Activated naive CD4-positive, alpha-beta T cell treated with anti-CD3 and anti-CD28 coated beads, Interleukin-2, amount 10 ng/mL, durations not matched to agents 7 days and 5 days (primary cell): ENCODE measurements around the gene DOK6.
"Not testable (repeated sequence)": the region's sequence is repeated elsewhere in the genome, so short reads cannot be mapped to it uniquely, and the experiment has no call there.

Experiments used
- CTCF ChIA-PET: fragments of 350-600 bp; sonication (Branson Sonifier 250); formaldehyde crosslinking; loops from one replicate; lab custom pipeline; 2021; ENCODE audit warnings: antibody characterized with exemption; lab: Charles Lee
- DNase-seq: peaks from one replicate; pipeline ENCODE4 v3.0.0-alpha.2; 2020
- H3K27ac Mint-ChIP-seq: one replicate; pipeline ENCODE4 v1.8.0; 2021; ENCODE audit warnings: mild to moderate bottlenecking, moderate library complexity, mixed read lengths
- H3K27me3 Mint-ChIP-seq: one replicate; pipeline ENCODE4 v1.8.0; 2021; ENCODE audit warnings: mild to moderate bottlenecking, mixed read lengths
- H3K36me3 Mint-ChIP-seq: one replicate; pipeline ENCODE4 v1.8.0; 2021; ENCODE audit warnings: mixed read lengths
- H3K4me1 Mint-ChIP-seq: one replicate; pipeline ENCODE4 v1.8.0; 2021; ENCODE audit warnings: mixed read lengths
- H3K4me3 Mint-ChIP-seq: one replicate; pipeline ENCODE4 v1.8.0; 2021; ENCODE audit warnings: mild to moderate bottlenecking, moderate library complexity, mixed read lengths
- H3K9me3 Mint-ChIP-seq: one replicate; pipeline ENCODE4 v1.8.0; 2021; ENCODE audit warnings: mixed read lengths

DOK6 gene

DNA sequence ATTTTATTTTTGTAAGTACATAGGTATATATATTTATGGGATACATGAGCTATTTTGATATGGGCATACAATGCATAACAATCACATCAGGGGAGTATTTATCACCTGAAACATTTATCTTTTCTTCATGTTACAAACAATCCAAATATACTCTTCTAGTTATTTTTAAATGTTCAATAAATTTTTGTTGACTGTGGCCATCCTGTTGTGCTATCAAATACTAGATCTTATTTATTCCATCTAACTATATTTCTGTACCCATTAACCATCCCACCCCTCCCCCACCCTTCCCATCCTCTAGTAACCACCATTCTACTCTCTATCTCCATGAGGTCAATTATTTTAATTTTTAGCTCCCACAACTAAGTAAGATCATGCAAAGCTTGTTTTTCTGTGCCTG, 390.0 kb downstream of the DOK6 start:
- H3K4me3 Mint-ChIP-seq: no peak overlapping the region
- no peaks in the 10 kb centered on the region for H3K4me1 Mint-ChIP-seq
- peaks cover 3% of the 10 kb centered on the region for H3K36me3 Mint-ChIP-seq
- H3K27me3 Mint-ChIP-seq: no peaks in the 10 kb centered on the region
- no peak for DNase-seq
- no peaks in the 10 kb centered on the region for H3K9me3 Mint-ChIP-seq
- no peak overlapping the region for H3K27ac Mint-ChIP-seq
- CTCF ChIA-PET: interaction anchor here (0.8 kb wide), 1 partner anchor 10 kb away, joined by 3 read pairs; no protein-coding TSS in a partner anchor

- H3K9me3 Mint-ChIP-seq: no peaks in the 10 kb centered on the region
- no peak for DNase-seq
- no peaks in the 10 kb centered on the region for H3K4me1 Mint-ChIP-seq
- H3K36me3 Mint-ChIP-seq: peaks cover 3% of the 10 kb centered on the region
- CTCF ChIA-PET: no interaction called here
- H3K27ac Mint-ChIP-seq: no peak overlapping the region
- no peak overlapping the region for H3K4me3 Mint-ChIP-seq
- H3K27me3 Mint-ChIP-seq: no peaks in the 10 kb centered on the region
Measured at GRCh38 chr18:69795791-69796190, 395.1 kb downstream of the DOK6 start.

GRCh38 chr18:69804776-69805501, 404.3 kb downstream of the DOK6 start:
- CTCF ChIA-PET: no interaction called here
- Mint-ChIP-seq H3K27ac (no peak overlapping the region), H3K27me3 (no peaks in the 10 kb centered on the region), H3K4me1 (no peaks in the 10 kb centered on the region), H3K36me3 (no peaks in the 10 kb centered on the region), H3K4me3 (no peak overlapping the region), H3K9me3 (no peaks in the 10 kb centered on the region)
- DNase-seq: no peak

DNA sequence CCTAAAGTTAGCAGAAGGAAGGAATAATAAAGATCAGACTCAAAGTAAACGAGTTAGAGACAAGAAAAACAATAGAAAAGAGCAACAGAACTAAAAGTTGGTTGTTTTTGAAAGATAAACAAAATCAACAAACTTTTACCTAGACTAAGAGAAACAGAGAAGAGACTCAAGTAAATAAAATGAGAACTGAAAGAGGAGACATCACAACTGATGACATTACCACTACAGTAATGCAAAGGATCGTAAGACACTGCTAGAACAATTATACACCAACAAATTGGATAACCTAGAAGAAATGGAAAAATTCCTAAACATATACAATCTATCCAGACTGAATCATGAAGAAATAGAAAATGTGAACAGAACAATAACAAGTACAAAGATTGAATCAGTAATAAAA, 407.7 kb downstream of the DOK6 start:
- Mint-ChIP-seq H3K27ac (no peak overlapping the region), H3K9me3 (no peaks in the 10 kb centered on the region), H3K36me3 (no peaks in the 10 kb centered on the region), H3K27me3 (no peaks in the 10 kb centered on the region), H3K4me3 (no peak overlapping the region), H3K4me1 (no peaks in the 10 kb centered on the region)
- CTCF ChIA-PET: no interaction called here
- DNase-seq: no peak

DNA sequence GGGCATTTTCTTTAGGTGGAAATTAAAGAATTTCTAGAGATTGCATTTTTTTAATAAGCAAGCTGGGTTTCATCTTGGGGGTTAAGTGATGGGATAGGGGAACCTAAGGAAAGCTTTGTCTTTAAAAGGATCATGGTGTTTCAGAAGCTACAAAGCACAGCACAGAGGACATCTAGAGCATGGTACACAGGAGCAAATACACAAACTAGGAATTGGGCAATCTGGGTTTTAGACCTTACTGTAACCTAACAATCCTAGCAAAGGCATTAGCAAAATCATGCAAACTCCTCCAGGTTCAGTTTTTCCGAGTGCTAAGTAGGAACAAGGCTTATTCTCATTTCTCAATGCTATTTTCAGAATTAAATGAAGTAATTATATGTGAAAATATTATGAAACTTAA, 412.9 kb downstream of the DOK6 start:
- Mint-ChIP-seq H3K4me3 (no peak overlapping the region), H3K36me3 (peaks cover 4% of the 10 kb centered on the region), H3K27me3 (no peaks in the 10 kb centered on the region)

GRCh38 chr18:69814861-69815385, 414.2 kb downstream of the DOK6 start:
- Mint-ChIP-seq H3K9me3 (no peaks in the 10 kb centered on the region), H3K27ac (no peak overlapping the region), H3K4me3 (no peak overlapping the region), H3K36me3 (peaks cover 4% of the 10 kb centered on the region), H3K27me3 (no peaks in the 10 kb centered on the region), H3K4me1 (no peaks in the 10 kb centered on the region)
- CTCF ChIA-PET: no interaction called here
- no peak for DNase-seq

More for the DNA sequence above, 412.9 kb downstream of the DOK6 start:
- CTCF ChIA-PET: interaction anchor here (0.6 kb wide), 1 partner anchor 256 kb away, joined by 4 read pairs; no protein-coding TSS in a partner anchor
- Mint-ChIP-seq H3K4me1 (no peaks in the 10 kb centered on the region), H3K9me3 (no peaks in the 10 kb centered on the region), H3K27ac (no peak overlapping the region)
- no peak for DNase-seq

DNA sequence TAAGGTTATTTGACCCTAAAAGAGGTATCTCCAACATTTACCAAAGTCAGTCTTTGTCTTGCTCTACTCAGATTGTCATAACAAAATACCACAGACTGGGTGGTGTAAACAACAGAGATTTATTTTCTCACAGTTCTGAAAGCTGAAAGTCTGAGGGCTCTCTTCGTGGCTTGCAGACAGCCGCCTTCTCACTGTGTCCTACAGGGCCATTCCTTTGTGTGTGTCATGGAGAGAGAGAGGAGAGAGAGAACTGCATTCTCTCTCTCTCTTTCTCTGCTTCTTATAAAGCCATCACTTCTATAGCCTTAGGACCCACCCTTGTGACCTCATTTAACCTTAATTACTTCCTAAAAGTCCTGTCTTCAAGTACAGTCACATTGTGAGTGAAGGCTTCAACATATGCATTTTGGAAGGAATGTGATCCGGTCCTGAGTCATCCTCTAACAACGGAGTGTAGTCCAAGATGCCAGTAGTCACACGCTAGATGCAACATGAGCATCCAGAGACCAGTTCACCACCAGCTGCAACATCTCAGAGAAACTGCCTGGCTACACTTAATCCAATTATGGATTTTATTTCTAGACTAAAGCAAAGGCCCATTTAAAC, 416.8 kb downstream of the DOK6 start:
- Mint-ChIP-seq H3K4me1 (no peaks in the 10 kb centered on the region), H3K27ac (no peak overlapping the region), H3K4me3 (no peak overlapping the region), H3K36me3 (peaks cover 6% of the 10 kb centered on the region), H3K27me3 (no peaks in the 10 kb centered on the region), H3K9me3 (no peaks in the 10 kb centered on the region)
- no peak for DNase-seq
- CTCF ChIA-PET: no interaction called here

DNA sequence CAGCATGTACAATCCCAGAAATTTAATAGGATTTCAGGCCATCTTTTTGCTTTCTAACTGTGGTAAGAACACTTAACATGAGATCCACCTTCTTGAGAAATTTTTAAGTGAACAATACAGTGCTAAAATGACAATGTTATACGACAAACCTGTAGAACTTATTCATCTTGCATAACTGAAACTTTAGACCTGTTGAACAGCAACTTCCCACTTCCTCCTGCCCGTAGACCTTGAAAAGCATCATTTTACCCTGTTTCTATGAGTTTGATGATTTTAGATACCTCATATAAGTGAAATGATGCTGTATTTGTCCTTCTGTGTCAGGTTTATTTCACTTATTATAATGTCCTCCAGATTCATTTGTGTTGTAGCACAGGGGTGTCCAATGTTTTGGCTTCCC, 418.8 kb downstream of the DOK6 start:
- H3K27ac Mint-ChIP-seq: no peak overlapping the region
- no peaks in the 10 kb centered on the region for H3K4me1 Mint-ChIP-seq
- no peak overlapping the region for H3K4me3 Mint-ChIP-seq
- no peaks in the 10 kb centered on the region for H3K27me3 Mint-ChIP-seq
- H3K9me3 Mint-ChIP-seq: no peaks in the 10 kb centered on the region
- CTCF ChIA-PET: no interaction called here
- H3K36me3 Mint-ChIP-seq: peaks cover 7% of the 10 kb centered on the region
- DNase-seq: no peak

DNA sequence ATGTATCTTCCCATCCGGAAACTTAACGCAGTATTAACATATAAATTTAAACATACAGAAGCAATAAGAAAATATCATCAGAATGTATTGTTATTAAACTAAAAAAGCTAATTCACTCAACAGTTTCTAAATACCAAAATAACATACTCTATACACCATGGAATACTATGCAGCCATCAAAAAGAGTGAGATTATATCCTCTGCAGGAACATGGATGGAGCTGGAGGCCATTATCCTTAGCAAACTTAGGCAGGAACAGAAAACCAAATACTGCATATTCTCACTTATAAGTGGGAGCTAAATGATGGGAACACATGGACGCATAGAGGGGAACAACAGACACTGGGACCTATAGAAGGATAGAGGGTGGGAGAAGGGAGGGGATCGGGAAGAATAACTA, 419.9 kb downstream of the DOK6 start:
- Mint-ChIP-seq H3K9me3 (no peaks in the 10 kb centered on the region), H3K4me3 (no peak overlapping the region), H3K4me1 (no peaks in the 10 kb centered on the region), H3K36me3 (peaks cover 7% of the 10 kb centered on the region), H3K27me3 (no peaks in the 10 kb centered on the region), H3K27ac (no peak overlapping the region)
- DNase-seq: no peak
- CTCF ChIA-PET: no interaction called here

DNA sequence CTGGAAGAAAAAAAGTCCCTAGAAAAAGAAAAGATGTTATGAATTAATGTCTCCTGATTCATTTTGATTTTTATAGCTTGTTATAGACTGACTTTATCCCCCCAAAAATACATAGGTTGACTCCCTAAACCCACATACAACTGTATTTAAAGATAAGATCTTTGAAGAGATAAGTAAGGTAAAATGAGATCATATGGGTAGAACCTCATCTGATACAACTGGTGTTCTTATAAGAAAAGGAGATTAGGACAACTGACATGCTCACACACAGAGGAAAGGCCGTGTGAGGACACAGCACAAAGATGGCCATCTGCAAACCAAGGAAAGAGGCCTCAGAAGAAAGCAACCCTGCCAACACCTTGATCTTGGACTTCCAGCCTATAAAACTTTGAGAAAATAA, 429.5 kb downstream of the DOK6 start:
- Mint-ChIP-seq H3K9me3 (no peaks in the 10 kb centered on the region), H3K4me3 (no peak overlapping the region), H3K27me3 (no peaks in the 10 kb centered on the region), H3K27ac (no peak overlapping the region), H3K36me3 (peaks cover 19% of the 10 kb centered on the region), H3K4me1 (no peaks in the 10 kb centered on the region)
- CTCF ChIA-PET: no interaction called here
- no peak for DNase-seq

DNA sequence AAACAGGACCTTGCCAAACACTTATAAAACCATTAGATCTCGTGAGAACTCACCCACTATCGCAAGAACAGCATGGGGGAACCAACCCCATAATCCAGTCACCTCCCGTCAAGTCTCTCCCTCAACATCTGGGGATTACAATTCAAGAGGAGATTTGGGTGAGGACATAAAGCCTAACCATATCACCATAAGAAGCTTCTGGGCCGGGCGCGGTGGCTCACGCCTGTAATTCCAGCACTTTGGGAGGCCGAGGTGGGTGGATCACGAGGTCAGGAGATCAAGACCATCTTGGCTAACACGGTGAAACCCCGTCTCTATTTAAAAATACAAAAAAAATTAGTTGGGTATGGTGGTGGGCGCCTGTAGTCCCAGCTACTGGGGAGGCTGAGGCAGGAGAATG, 434.3 kb downstream of the DOK6 start:
- H3K27me3 Mint-ChIP-seq, H3K27ac Mint-ChIP-seq, H3K9me3 Mint-ChIP-seq, CTCF ChIA-PET, DNase-seq, H3K4me3 Mint-ChIP-seq, H3K4me1 Mint-ChIP-seq: not testable (repeated sequence)
- H3K36me3 Mint-ChIP-seq: peaks cover 24% of the 10 kb centered on the region

DNA sequence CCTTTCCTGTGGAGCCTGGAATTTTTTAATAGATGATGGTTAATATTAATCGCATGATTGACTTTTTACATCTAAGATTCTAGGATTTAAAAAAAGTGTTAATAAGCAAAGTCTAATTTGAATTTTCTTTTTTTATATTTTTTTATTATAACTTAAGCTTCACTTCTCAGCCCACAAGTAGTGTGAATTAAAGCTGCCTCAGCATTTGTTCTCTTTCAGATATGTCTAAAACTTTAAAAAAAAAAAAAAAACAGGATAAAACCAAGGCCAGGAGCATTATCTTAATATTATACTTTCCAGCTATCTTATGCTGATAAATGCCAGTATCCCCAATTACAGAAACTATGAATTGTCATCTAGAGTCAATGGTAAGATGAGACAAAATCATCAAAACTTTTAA, 437.3 kb downstream of the DOK6 start:
- no peak overlapping the region for H3K27ac Mint-ChIP-seq
- CTCF ChIA-PET: no interaction called here
- H3K36me3 Mint-ChIP-seq: peaks cover 8% of the 10 kb centered on the region

GRCh38 chr18:69838620-69839411, 438.1 kb downstream of the DOK6 start:
- no peak for DNase-seq
- no peaks in the 10 kb centered on the region for H3K27me3 Mint-ChIP-seq
- H3K4me1 Mint-ChIP-seq: no peaks in the 10 kb centered on the region
- no peak overlapping the region for H3K4me3 Mint-ChIP-seq
- no peak overlapping the region for H3K27ac Mint-ChIP-seq
- CTCF ChIA-PET: interaction anchor here (0.9 to 1.9 kb wide), 3 partner anchors 18 to 245 kb away, joined by 3 to 5 read pairs (median 4); no protein-coding TSS in a partner anchor
- H3K36me3 Mint-ChIP-seq: peaks cover 8% of the 10 kb centered on the region
- no peaks in the 10 kb centered on the region for H3K9me3 Mint-ChIP-seq

More for the DNA sequence above, 437.3 kb downstream of the DOK6 start:
- no peak overlapping the region for H3K4me3 Mint-ChIP-seq
- H3K9me3 Mint-ChIP-seq: no peaks in the 10 kb centered on the region
- DNase-seq: no peak
- no peaks in the 10 kb centered on the region for H3K27me3 Mint-ChIP-seq
- H3K4me1 Mint-ChIP-seq: no peaks in the 10 kb centered on the region

DNA sequence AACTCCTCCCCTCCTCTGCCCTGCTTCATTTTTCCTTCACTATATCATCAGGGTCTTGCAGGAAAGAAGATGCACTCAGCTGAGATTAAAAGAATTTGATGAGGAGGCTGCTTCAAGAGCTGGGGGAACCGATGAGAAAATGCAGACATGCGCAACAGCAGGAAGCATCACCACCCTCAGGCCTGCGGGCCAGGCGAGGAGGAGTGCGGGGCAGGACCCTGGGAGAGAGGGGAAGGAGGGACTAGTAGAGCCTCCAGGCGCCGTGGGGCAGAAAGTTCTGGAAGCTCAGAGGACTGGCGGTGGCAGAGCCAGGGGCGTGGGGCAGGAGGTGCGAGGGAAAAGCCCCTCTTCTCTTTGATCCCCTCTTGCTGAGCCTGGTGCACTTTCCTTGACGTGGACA, 438.8 kb downstream of the DOK6 start:
- Mint-ChIP-seq H3K4me3 (no peak overlapping the region), H3K9me3 (no peaks in the 10 kb centered on the region), H3K27ac (no peak overlapping the region), H3K4me1 (no peaks in the 10 kb centered on the region), H3K27me3 (no peaks in the 10 kb centered on the region), H3K36me3 (peaks cover 8% of the 10 kb centered on the region)
- DNase-seq: no peak
- CTCF ChIA-PET: interaction anchor here (1.9 kb wide), 1 partner anchor 245 kb away, joined by 5 read pairs; no protein-coding TSS in a partner anchor
